Inflammatory macrophage treated with lipopolysaccharide for 1 hour (primary cell): Measurements from ENCODE around the gene DRAM2.
"Not testable (repeated sequence)": the region's sequence is repeated elsewhere in the genome, so short reads cannot be mapped to it uniquely, and the experiment has no call there.

Experiments used
- DNase-seq, 2 donors: peaks; one replicate each; pipeline ENCODE4 v3.0.0-alpha.2; 2020 to 2022

Gene DRAM2

GRCh38 chr1:111079329-111079728 lies 60.6 kb downstream of the DRAM2 start:
- not testable (repeated sequence) for DNase-seq

GRCh38 chr1:111077312-111077711 lies 62.6 kb downstream of the DRAM2 start:
- DNase-seq: not testable (repeated sequence)
